GM18520 (cell line): Measurements from ENCODE around the gene LAMA1.

Experiments used
- ATAC-seq: cut with Tn5 transposase; IDR thresholded peaks from one replicate; pipeline ENCODE4 v1.9.1; 2021; ENCODE audit not compliant: unreplicated experiment

Gene LAMA1

GRCh38 chr18:7116001-7116730 lies 1.4 kb downstream of the LAMA1 start:
- ATAC-seq: no peak

- ATAC-seq: no peak
Observed at GRCh38 chr18:7112936-7113335, 4.7 kb downstream of the LAMA1 start.

- no peak for ATAC-seq
Observed at GRCh38 chr18:7111134-7111533, 6.5 kb downstream of the LAMA1 start.

- no peak for ATAC-seq
Observed at GRCh38 chr18:7105943-7106342, 11.7 kb downstream of the LAMA1 start.

GRCh38 chr18:7105268-7105667 lies 12.3 kb downstream of the LAMA1 start:
- no peak for ATAC-seq

- ATAC-seq: no peak
Observed at GRCh38 chr18:7104649-7105048, 12.9 kb downstream of the LAMA1 start.

GRCh38 chr18:7102131-7102530 lies 15.5 kb downstream of the LAMA1 start:
- ATAC-seq: no peak

- ATAC-seq: no peak
Observed at GRCh38 chr18:7096838-7097237, 20.8 kb downstream of the LAMA1 start.

GRCh38 chr18:7094427-7094826 lies 23.2 kb downstream of the LAMA1 start:
- ATAC-seq: no peak

GRCh38 chr18:7090771-7091170 lies 26.8 kb downstream of the LAMA1 start:
- no peak for ATAC-seq

- no peak for ATAC-seq
Observed at GRCh38 chr18:7089369-7089768, 28.2 kb downstream of the LAMA1 start.

GRCh38 chr18:7084080-7085065 lies 33.2 kb downstream of the LAMA1 start:
- no peak for ATAC-seq

GRCh38 chr18:7082671-7083070 lies 34.9 kb downstream of the LAMA1 start:
- ATAC-seq: no peak

GRCh38 chr18:7079231-7079630 lies 38.4 kb downstream of the LAMA1 start:
- no peak for ATAC-seq

GRCh38 chr18:7072593-7072992 lies 45.0 kb downstream of the LAMA1 start:
- ATAC-seq: no peak

- no peak for ATAC-seq
Observed at GRCh38 chr18:7071600-7071999, 46.0 kb downstream of the LAMA1 start.

GRCh38 chr18:7070466-7070865 lies 47.1 kb downstream of the LAMA1 start:
- ATAC-seq: no peak

GRCh38 chr18:7068871-7069590 lies 48.6 kb downstream of the LAMA1 start:
- ATAC-seq: no peak

- no peak for ATAC-seq
Observed at GRCh38 chr18:7066965-7067555, 50.5 kb downstream of the LAMA1 start.

GRCh38 chr18:7065736-7066135 lies 51.9 kb downstream of the LAMA1 start:
- no peak for ATAC-seq

GRCh38 chr18:7064346-7064745 lies 53.3 kb downstream of the LAMA1 start:
- no peak for ATAC-seq
